GM18502 (cell line): ENCODE data around the gene RNASE7.

ENCODE experiments used
- ATAC-seq: cut with Tn5 transposase; IDR thresholded peaks from one replicate; pipeline ENCODE4 v1.9.1; 2021; ENCODE audit warnings: mild to moderate bottlenecking; ENCODE audit not compliant: unreplicated experiment, poor library complexity

Gene RNASE7

GRCh38 chr14:21023174-21023573 lies 19.0 kb upstream of the RNASE7 start:
- no peak for ATAC-seq

- no peak for ATAC-seq
These were observed 18.2 kb upstream of the RNASE7 start for GRCh38 chr14:21023817-21024584.

- no peak for ATAC-seq
These were observed 17.4 kb upstream of the RNASE7 start, which contains the start of gene NDRG2 for GRCh38 chr14:21024585-21025370. Gene NDRG2 (minus strand): TSS chr14:21025061. CDS start chr14:21023315, 1,746 bp downstream.

GRCh38 chr14:21025371-21026273 lies 16.5 kb upstream of the RNASE7 start:
- no peak for ATAC-seq

GRCh38 chr14:21026274-21026987 lies 15.7 kb upstream of the RNASE7 start:
- ATAC-seq: no peak

GRCh38 chr14:21026988-21027315 lies 15.2 kb upstream of the RNASE7 start:
- no peak for ATAC-seq

GRCh38 chr14:21029917-21030316 lies 12.2 kb upstream of the RNASE7 start, which contains the start of gene TPPP2:
Gene TPPP2 (plus strand): TSS chr14:21030217. CDS start chr14:21030582, 365 bp downstream.
- ATAC-seq: no peak

GRCh38 chr14:21030531-21030930 lies 11.6 kb upstream of the RNASE7 start:
- no peak for ATAC-seq

- no peak for ATAC-seq
These were observed 9.6 kb upstream of the RNASE7 start for GRCh38 chr14:21032326-21033132.

- ATAC-seq: no peak
These were observed 8.9 kb upstream of the RNASE7 start for GRCh38 chr14:21033133-21033698.

- ATAC-seq: no peak
These were observed 7.5 kb upstream of the RNASE7 start, which contains the start of gene RNASE13 for GRCh38 chr14:21034707-21035106. Gene RNASE13 (minus strand): TSS chr14:21034807. CDS start chr14:21034288, 519 bp downstream.

GRCh38 chr14:21036751-21037150 lies 5.4 kb upstream of the RNASE7 start:
- no peak for ATAC-seq

- no peak for ATAC-seq
These were observed 5.0 kb upstream of the RNASE7 start for GRCh38 chr14:21037156-21037555.

GRCh38 chr14:21038441-21039422 lies 3.4 kb upstream of the RNASE7 start:
- ATAC-seq: no peak

- ATAC-seq: no peak
These were observed 2.4 kb upstream of the RNASE7 start for GRCh38 chr14:21039585-21040369.

GRCh38 chr14:21040370-21040925 lies 1.7 kb upstream of the RNASE7 start:
- no peak for ATAC-seq
